GM12864 (cell line): ENCODE results near the gene MTSS2.

Experiments used
- DNase-seq: peaks from one replicate; pipeline ENCODE4 v3.0.0-alpha.2; 2011; ENCODE audit warnings: low read depth
- H3K4me3 ChIP-seq: 2 replicates; pipeline ENCODE4 v1.5.1; 2011; ENCODE audit warnings: mild to moderate bottlenecking, low read depth, low read length, control low read depth
- TF ChIP-seq, protein P1 (sequence below): IDR thresholded peaks from 2 replicates; pipeline ENCODE4 v1.5.1; 2011; ENCODE audit warnings: low read depth, mild to moderate bottlenecking, moderate library complexity, low read length, control low read depth, inconsistent platforms; ENCODE audit errors: missing control alignments

The MTSS2 gene

DNA sequence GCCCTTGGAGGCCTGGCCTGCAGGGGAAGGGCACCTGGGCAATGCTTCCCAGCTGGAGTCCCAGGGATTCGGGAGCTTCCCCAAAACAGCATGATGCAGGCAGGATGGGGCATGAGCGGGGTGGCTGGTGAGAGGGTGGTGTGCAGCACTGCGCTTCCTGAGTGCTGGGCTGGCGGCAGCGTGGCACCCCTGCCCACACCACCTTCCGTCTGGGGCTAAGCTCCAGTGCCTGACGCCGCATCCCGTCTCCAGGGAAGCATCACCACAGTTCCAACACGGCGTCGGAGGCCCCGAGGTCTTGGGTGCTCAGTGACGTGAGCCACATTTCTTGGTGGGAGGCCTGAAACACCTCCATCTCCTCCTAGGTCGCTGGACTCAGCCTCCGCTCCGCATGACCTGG is 13.8 kb upstream of the MTSS2 start:
- TF ChIP-seq, protein P1, sequence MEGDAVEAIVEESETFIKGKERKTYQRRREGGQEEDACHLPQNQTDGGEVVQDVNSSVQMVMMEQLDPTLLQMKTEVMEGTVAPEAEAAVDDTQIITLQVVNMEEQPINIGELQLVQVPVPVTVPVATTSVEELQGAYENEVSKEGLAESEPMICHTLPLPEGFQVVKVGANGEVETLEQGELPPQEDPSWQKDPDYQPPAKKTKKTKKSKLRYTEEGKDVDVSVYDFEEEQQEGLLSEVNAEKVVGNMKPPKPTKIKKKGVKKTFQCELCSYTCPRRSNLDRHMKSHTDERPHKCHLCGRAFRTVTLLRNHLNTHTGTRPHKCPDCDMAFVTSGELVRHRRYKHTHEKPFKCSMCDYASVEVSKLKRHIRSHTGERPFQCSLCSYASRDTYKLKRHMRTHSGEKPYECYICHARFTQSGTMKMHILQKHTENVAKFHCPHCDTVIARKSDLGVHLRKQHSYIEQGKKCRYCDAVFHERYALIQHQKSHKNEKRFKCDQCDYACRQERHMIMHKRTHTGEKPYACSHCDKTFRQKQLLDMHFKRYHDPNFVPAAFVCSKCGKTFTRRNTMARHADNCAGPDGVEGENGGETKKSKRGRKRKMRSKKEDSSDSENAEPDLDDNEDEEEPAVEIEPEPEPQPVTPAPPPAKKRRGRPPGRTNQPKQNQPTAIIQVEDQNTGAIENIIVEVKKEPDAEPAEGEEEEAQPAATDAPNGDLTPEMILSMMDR = no peak
- DNase-seq = no peak
- H3K4me3 ChIP-seq = no peak overlapping the region

DNA sequence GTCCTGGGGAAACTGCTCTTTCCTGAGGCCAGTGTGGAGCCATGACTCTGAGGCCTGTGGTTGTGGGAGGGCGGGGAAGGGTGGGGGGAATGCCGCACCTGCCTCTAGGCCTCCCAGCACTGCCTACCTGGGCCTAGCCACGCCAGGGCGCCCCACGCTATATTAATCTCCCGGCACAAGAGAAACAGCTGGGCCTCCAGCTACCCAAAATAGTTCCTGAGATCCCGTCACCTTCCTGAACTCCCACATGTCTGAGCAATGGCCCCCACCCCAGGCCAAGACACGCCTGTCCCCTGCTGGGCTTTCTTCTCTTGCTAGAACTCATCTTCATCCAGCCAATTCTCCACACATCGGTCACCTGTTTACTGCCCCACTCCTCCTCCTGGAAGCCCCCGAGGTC is 13.0 kb upstream of the MTSS2 start:
- no peak for DNase-seq
- H3K4me3 ChIP-seq = no peak overlapping the region
- TF ChIP-seq, protein P1 = no peak

DNA sequence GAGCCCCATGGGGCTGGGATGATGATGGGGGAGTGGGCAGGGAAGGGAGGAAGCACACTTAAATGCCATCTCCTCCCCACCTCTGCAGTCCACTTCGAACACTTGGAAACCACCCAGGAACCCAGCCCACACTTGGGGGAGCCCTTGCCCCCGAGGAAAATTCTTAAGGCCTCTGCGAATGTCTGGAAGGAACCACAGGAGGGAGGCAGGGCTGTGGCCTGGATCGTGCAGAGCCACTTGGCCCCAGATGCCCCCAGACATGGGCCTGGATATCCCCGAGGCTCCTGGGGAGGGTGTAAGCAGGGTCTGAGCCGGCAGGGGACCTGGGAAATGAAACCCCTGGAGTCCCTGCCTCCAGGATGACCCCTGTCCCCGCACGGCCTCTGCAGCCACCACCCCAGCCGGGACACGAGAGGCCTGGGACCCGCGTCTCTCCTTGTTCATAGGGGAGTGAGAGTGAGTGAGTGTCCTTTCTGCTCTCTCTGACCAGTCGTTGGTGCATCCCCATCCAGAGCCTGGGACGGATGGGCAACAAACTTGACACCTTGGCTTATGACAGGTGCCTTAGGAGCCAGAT is 11.8 kb upstream of the MTSS2 start:
- no peak overlapping the region for H3K4me3 ChIP-seq
- TF ChIP-seq, protein P1 = no peak
- DNase-seq = no peak

DNA sequence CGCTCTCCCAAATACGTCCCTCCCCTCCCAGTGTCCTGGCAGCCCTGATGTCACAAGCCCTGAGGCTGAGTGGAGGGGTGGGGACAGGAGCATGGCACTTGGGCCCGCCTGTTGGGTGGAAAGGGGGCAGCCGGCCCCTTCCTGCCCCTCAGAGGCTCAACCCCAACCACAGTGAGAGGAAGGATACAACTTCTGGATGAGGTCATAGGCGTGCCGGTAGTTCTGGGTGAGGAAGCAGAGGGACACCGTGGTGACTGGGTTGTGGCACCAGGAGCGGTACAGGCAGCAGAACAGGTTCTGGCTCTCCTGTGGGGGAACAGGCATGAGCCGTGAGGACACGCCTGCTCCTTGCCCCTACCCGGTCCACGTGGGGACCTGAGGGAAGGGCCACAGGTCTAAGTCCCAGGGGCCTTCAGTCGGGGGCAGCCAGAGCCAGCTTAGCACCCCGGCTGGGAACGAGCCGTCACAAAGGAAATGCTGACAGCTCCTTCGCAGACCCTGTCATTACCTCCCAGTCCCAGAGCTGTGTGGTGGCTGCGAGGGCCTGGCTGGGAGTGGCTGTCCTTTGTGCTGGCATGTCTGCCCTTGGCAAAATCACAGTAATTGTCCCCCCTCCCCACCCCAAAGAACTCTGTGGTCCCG is 11.2 kb upstream of the MTSS2 start:
- no peak overlapping the region for H3K4me3 ChIP-seq
- no peak for DNase-seq

DNA sequence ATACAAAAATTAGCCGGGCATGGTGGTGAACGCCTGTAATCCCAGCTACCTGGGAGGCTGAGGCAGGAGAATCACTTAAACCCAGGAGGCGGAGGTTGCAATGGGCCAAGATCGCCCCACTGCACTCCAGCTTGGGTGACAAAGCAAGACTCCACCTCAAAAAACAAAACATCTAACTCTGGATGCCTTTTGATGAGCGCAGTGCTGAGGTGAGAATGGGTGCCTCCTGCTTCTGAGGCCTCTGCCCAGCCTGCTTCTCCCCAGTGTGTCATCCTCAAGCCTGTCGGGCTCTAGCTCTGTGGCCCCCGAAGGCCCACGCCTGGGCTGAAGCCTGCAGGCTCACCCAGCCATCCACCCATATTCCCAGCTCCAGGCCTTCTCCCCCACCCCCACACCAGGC is 10.5 kb upstream of the MTSS2 start:
- TF ChIP-seq, protein P1 = no peak

More for the DNA sequence above, 11.2 kb upstream of the MTSS2 start:
- TF ChIP-seq, protein P1 = no peak

DNA sequence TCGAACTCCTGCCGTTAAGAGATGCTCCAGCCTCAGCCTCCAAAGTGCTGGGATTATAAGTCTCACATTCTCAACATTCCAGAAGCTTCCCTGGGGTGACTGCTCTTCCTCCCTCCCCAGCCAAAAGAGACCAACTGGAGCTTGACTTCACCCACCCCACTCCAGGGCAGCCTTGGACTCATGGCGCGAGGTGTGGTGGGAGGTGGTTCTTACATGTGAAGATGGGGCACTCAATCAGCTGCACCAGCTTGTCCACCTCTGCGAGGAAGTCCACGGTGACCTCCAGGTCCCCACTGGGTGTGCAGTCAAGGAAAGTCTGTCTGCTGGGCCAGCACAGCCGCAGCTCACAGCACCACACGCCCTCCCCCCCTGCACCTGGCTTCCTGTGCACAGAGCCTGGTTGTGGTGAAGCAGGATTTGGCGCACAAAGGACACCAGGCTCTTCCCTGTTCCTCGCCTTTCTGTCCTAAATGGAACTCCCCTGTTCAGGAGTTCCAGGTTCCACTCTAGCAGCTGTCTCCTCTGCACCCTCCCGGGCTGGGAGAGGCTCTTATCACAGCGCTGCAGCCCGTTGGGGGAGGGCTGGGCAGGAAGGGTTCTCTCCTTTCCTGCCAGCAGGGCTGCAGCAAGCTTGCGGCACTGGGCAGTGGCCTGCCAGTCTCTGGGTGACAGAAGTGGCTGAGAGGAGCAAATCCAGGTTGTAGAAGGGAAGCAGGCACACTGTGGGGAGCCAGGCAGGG is 9.6 kb upstream of the MTSS2 start:
- TF ChIP-seq, protein P1 = no peak
- no peak overlapping the region for H3K4me3 ChIP-seq
- DNase-seq = no peak

More for the DNA sequence above, 10.5 kb upstream of the MTSS2 start:
- H3K4me3 ChIP-seq = no peak overlapping the region
- DNase-seq = no peak
